ENCODE results near the gene LAGE3. TPM values are rescaled to one million over a fixed set of nuclear protein-coding genes. Genes with fewer than 3 reads are reported as not detected.

Gene LAGE3
- total and polyA plus RNA-seq, 2 of the 13 experiments (the other 11 are each of a cell fraction or from before 2014, with no cell fraction given): 7.6 to 12.7 TPM

- TF ChIP-seq NR0B2 (CRISPR knock-in tag; IDR thresholded peaks at IDR 0.05) (no peak), GPBP1L1 (CRISPR knock-in tag; IDR thresholded peaks at IDR 0.05) (no peak), ZNF362 (CRISPR knock-in tag; IDR thresholded peaks at IDR 0.05; ENCODE audit: borderline replicate concordance) (0 out of 2 replicates have a peak, but pooled peaks have one; percentile 20), ZNF496 (CRISPR knock-in tag; IDR thresholded peaks at IDR 0.05; ENCODE audit: insufficient replicate concordance) (no peak), PAX8 (CRISPR knock-in tag; IDR thresholded peaks at IDR 0.05; ENCODE audit: borderline replicate concordance) (no peak), ZNF331 (CRISPR knock-in tag; IDR thresholded peaks at IDR 0.05) (no peak), ZNF549 (CRISPR knock-in tag; IDR thresholded peaks at IDR 0.05) (no peak), ZNF547 (CRISPR knock-in tag; IDR thresholded peaks at IDR 0.05) (0 out of 2 replicates have a peak, but pooled peaks have one; percentile 74), EED (CRISPR knock-in tag; IDR thresholded peaks at IDR 0.05) (no peak), ZNF33A (CRISPR knock-in tag; IDR thresholded peaks at IDR 0.05; ENCODE audit: borderline replicate concordance) (no peak), DDIT3 (CRISPR knock-in tag; IDR thresholded peaks at IDR 0.05) (no peak), GFI1 (CRISPR knock-in tag; IDR thresholded peaks at IDR 0.05; ENCODE audit: borderline replicate concordance) (no peak), DBP (CRISPR knock-in tag; IDR thresholded peaks at IDR 0.05; ENCODE audit: not compliant biosample characterization) (no peak), XRCC5 (optimal IDR thresholded peaks at IDR 0.05; ENCODE audit: low read length) (no peak), U2AF2 (IDR thresholded peaks at IDR 0.05; ENCODE audit: low read depth, low read length) (no peak), ZBTB42 (CRISPR knock-in tag; IDR thresholded peaks at IDR 0.05) (0 out of 2 replicates have a peak, but pooled peaks have one; percentile 39), ZNF790 (CRISPR knock-in tag; IDR thresholded peaks at IDR 0.05; ENCODE audit: borderline replicate concordance) (no peak), REXO4 (CRISPR knock-in tag; IDR thresholded peaks at IDR 0.05; ENCODE audit: borderline replicate concordance) (no peak), KLF16 (CRISPR knock-in tag; IDR thresholded peaks at IDR 0.05) (peak in 1 of 2 experiments; percentile 36; a peak in 1 of 4 replicates), ZNF350 (CRISPR knock-in tag; IDR thresholded peaks at IDR 0.05; ENCODE audit: borderline replicate concordance, low read depth) (no peak), ATF4 (CRISPR knock-in tag; IDR thresholded peaks at IDR 0.05) (no peak), SOX5 (CRISPR knock-in tag; IDR thresholded peaks at IDR 0.05; ENCODE audit: borderline replicate concordance) (no peak)
Measured at GRCh38 chrX:154478728-154479622, at the start of gene LAGE3 (continued).
